Measurements from ENCODE around the gene MYH15. TPM values are rescaled to one million over a fixed set of nuclear protein-coding genes. Genes with fewer than 3 reads are reported as not detected.

Gene MYH15
- total and polyA plus RNA-seq, 2 of the 8 experiments (the other 6 are each of a cell fraction or from before 2014, with no cell fraction given) = under 0.01 TPM; not detected in 1

GRCh38 chr3:108495717-108496116, 14.7 kb downstream of the MYH15 start (continued):
- TF ChIP-seq ATF3 (IDR thresholded peaks at IDR 0.05; ENCODE audit: insufficient read depth, low read depth, low read length) (no peak), TEAD4 (IDR thresholded peaks at IDR 0.05; ENCODE audit: low read depth, low read length) (no peak), JUN (IDR thresholded peaks at IDR 0.05; ENCODE audit: low read depth, low read length) (no peak), EZH2 (IDR thresholded peaks at IDR 0.05; ENCODE audit: low read depth, low read length, severe bottlenecking) (no peak), ZNF274 (IDR thresholded peaks at IDR 0.05; ENCODE audit: borderline replicate concordance, extremely low read depth, low read length) (no peak)
- TF ChIP-seq, protein P1, sequence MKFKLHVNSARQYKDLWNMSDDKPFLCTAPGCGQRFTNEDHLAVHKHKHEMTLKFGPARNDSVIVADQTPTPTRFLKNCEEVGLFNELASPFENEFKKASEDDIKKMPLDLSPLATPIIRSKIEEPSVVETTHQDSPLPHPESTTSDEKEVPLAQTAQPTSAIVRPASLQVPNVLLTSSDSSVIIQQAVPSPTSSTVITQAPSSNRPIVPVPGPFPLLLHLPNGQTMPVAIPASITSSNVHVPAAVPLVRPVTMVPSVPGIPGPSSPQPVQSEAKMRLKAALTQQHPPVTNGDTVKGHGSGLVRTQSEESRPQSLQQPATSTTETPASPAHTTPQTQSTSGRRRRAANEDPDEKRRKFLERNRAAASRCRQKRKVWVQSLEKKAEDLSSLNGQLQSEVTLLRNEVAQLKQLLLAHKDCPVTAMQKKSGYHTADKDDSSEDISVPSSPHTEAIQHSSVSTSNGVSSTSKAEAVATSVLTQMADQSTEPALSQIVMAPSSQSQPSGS (IDR thresholded peaks at IDR 0.05; ENCODE audit: low read length) = no peak
- TF ChIP-seq, protein P2, sequence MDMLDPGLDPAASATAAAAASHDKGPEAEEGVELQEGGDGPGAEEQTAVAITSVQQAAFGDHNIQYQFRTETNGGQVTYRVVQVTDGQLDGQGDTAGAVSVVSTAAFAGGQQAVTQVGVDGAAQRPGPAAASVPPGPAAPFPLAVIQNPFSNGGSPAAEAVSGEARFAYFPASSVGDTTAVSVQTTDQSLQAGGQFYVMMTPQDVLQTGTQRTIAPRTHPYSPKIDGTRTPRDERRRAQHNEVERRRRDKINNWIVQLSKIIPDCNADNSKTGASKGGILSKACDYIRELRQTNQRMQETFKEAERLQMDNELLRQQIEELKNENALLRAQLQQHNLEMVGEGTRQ (IDR thresholded peaks at IDR 0.05; ENCODE audit: low read length) = no peak
